ENCODE data around the gene ACAP3.

ACAP3 gene

GRCh38 chr1:1344655-1345361, 37.1 kb upstream of the ACAP3 start:
- peak; percentile 97 for DNase-seq

GRCh38 chr1:1343811-1344421, 36.2 kb upstream of the ACAP3 start:
- DNase-seq = no peak

- no peak for DNase-seq
Measured at GRCh38 chr1:1342584-1343115, 34.9 kb upstream of the ACAP3 start.

- DNase-seq = no peak
Measured at GRCh38 chr1:1342061-1342562, 34.4 kb upstream of the ACAP3 start.

GRCh38 chr1:1341549-1342021, 33.9 kb upstream of the ACAP3 start:
- no peak for DNase-seq

GRCh38 chr1:1340791-1341548, 33.2 kb upstream of the ACAP3 start:
- DNase-seq = no peak

GRCh38 chr1:1340185-1340584, 32.5 kb upstream of the ACAP3 start:
- DNase-seq = no peak

GRCh38 chr1:1338278-1338677, 30.5 kb upstream of the ACAP3 start:
- DNase-seq = no peak

GRCh38 chr1:1337793-1338147, 30.0 kb upstream of the ACAP3 start:
- peak; percentile 84 for DNase-seq

GRCh38 chr1:1336931-1337792, 29.4 kb upstream of the ACAP3 start:
- no peak for DNase-seq

- no peak for DNase-seq
Measured at GRCh38 chr1:1336446-1336845, 28.7 kb upstream of the ACAP3 start.

GRCh38 chr1:1335792-1336248, 28.1 kb upstream of the ACAP3 start:
- DNase-seq = no peak

- DNase-seq = no peak
Measured at GRCh38 chr1:1335283-1335682, 27.6 kb upstream of the ACAP3 start.

- DNase-seq = no peak
Measured at GRCh38 chr1:1334835-1335234, 27.1 kb upstream of the ACAP3 start.

- no peak for DNase-seq
Measured at GRCh38 chr1:1333551-1334241, 26.0 kb upstream of the ACAP3 start.

- no peak for DNase-seq
Measured at GRCh38 chr1:1332774-1333480, 25.2 kb upstream of the ACAP3 start.

GRCh38 chr1:1332031-1332755, 24.5 kb upstream of the ACAP3 start:
- no peak for DNase-seq

- no peak for DNase-seq
Measured at GRCh38 chr1:1331068-1331965, 23.6 kb upstream of the ACAP3 start, which contains the start of gene TAS1R3. TAS1R3 (plus strand) TSS chr1:1331280; CDS start chr1:1331346, 66 bp downstream.
